Immature natural killer cell (primary cell): Measurements from ENCODE around the gene SHMT1. TPM values are rescaled to one million over a fixed set of nuclear protein-coding genes. Genes with fewer than 3 reads are reported as not detected.
"Not testable (repeated sequence)": the region's sequence is repeated elsewhere in the genome, so short reads cannot be mapped to it uniquely, and the experiment has no call there.

Experiments
- DNase-seq, 3 donors: peaks; one replicate each; pipeline ENCODE4 v3.0.0; 2022; ENCODE audit warnings: mixed read lengths in 1 of 3
- H3K27ac Mint-ChIP-seq, 6 donors: one replicate each; pipeline ENCODE4 v1.8.0; 2020; ENCODE audit warnings: mixed read lengths in 6 of 6, mild to moderate bottlenecking in 5 of 6, inconsistent platforms in 4 of 6, moderate library complexity in 3 of 6
- H3K27me3 Mint-ChIP-seq, 3 donors: one replicate each; pipeline ENCODE4 v1.8.0; 2020 to 2021; ENCODE audit warnings: low read depth in 3 of 3, mild to moderate bottlenecking in 3 of 3, mixed read lengths in 3 of 3, moderate library complexity in 3 of 3, inconsistent platforms in 1 of 3
- H3K36me3 Mint-ChIP-seq, 3 donors: one replicate each; pipeline ENCODE4 v1.8.0; 2020; ENCODE audit warnings: mixed read lengths in 3 of 3, inconsistent platforms in 2 of 3, mild to moderate bottlenecking in 2 of 3
- H3K4me1 Mint-ChIP-seq, 2 donors: one replicate each; pipeline ENCODE4 v1.8.0; 2020; ENCODE audit warnings: inconsistent platforms in 2 of 2, mild to moderate bottlenecking in 2 of 2, mixed read lengths in 2 of 2, moderate library complexity in 1 of 2
- H3K4me3 Mint-ChIP-seq, 5 donors: one replicate each; pipeline ENCODE4 v1.8.0; 2020; ENCODE audit warnings: mild to moderate bottlenecking in 5 of 5, mixed read lengths in 5 of 5, inconsistent platforms in 3 of 5, moderate library complexity in 3 of 5
- H3K9me3 Mint-ChIP-seq, 6 donors: one replicate each; pipeline ENCODE4 v1.8.0; 2020; ENCODE audit warnings: mild to moderate bottlenecking in 6 of 6, mixed read lengths in 6 of 6, inconsistent platforms in 4 of 6, moderate library complexity in 3 of 6
- polyA plus RNA-seq, 3 donors: library from polyadenylated mRNA; unstranded; fragments of 300-500 nt; fragmentation: Illumina TruSeq; gene quantifications; one replicate each; pipeline ENCODE4 v1.2.3, GENCODE V29; 2021

SHMT1 gene
- 10 to 100 TPM; 16.0 to 38.8 (median 29.1) TPM for polyA plus RNA-seq

DNA sequence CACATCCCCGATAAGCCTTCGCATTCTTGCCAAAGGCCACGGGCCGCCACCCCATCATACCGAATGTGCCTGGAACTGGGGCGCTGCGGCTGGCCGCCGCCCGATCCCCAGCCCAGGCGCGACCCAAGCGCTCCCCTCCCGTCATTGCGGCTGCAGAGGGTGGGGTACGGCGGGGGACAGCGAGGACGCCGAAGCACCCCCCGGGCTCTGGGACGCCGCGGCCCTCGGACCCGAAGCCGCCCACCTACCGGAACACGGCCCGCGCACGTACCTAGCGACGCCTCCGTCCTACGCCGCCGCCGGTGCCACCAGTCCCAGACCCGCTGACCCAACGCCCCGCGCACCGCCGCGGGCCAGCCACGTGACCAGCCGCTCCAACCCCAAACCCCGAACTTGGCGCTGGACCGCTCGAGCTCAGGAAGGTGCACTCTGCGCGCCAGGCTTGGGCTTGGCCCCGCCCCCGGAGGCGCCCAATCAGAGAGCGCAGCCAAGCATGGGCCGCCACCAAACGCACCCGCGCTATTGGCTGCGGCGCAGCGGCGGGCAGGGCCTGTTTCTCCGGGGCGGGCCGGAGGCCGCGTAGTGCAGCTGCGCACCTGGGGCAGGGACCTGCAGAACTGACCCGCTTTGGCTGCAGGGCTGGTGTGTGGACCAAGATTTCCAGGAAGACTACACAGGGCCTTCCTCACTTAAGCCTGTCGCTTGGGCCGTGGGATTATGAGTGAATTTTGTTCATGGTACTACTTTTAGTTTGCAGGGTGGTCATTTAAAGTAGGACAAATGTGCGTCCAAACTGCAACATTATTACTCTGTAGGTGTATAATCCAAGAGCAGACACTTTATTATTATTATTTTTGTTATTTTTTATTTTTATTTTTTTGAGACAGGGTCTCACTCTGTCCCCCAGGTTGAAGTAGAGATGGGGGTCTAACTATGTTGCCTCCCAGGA lies at the start of gene SHMT1:
Gene SHMT1, minus strand, starts transcription at position 450 of the 949 bp plus-strand sequence. CDS start 7,569 bp downstream, outside the sequence.
- Mint-ChIP-seq H3K4me1 (peaks cover 15 to 18% of the 10 kb centered on the region in 2 donors), H3K36me3 (peaks cover 0 to 3% (median 0%) of the 10 kb centered on the region in 3 donors), H3K27ac (peak within 1 kb of the TSS; percentile 65 to 88 (median 80)), H3K4me3 (peak within 1 kb of the TSS; percentile 90 to 94 (median 91)), H3K27me3 (peaks cover 2% of the 10 kb centered on the region in 3 donors), H3K9me3 (no peaks in the 10 kb centered on the region)
- DNase-seq: peak; percentile 89 to 90 (median 90)

DNA sequence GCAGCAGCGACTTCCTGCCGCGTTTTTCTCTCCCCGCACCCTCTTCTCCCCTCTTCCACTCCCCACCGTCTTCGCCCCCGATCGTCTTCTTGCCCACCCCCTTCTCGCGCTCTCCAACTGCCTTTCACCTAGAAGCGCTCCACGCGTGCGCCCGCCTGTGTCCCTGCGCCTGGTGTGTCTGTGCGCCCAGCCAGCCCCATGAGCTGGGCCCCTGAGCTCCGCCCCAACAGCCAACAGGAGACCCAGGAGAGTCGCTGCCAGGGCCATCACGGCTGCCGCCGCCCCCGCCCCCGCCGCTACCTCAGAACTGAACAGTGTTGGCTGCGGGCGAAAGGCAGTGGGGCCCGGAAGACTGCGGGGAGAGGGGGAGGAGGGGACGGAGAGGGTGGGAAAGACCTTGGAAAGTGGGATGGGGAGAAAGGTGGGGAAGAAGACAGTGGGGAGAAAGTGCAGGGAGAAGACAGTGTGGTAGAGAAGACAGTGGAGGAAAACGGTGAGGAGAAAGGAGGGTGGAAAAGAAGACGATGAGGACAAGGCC lies 48.7 kb upstream of the SHMT1 start:
- not testable (repeated sequence) for H3K9me3 Mint-ChIP-seq, H3K36me3 Mint-ChIP-seq, H3K27me3 Mint-ChIP-seq, DNase-seq
- peaks cover 23 to 34% of the 10 kb centered on the region in 2 donors for H3K4me1 Mint-ChIP-seq
- peak overlapping the region in 1 of 6 donors; percentile 83 for H3K27ac Mint-ChIP-seq
- H3K4me3 Mint-ChIP-seq: peak overlapping the region in 1 of 5 donors; percentile 93

DNA sequence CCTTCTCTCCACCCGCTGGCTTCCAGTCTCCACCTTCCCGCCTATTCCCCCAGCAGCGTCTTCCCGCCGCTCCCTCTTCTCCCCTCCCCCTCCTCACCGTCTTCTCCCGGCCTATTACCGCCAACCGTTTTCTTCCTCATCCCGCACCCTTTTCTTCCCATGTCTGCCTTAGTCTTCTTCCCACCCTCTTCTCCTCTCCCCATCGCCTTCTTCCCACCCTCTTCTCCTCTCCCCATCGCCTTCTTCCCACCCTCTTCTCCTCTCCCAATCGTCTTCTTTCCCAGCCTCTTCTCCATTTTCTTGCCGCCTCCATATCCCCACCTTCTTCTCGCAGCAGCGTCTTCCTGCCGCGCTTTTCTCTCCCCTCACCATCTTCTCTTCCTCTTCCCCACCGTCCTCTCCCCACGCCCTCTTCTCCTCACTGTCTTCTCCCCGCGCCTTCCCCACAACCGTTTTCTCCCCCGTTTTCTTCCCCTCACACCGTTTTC lies 48.1 kb upstream of the SHMT1 start:
- Mint-ChIP-seq H3K4me3 (peak overlapping the region; percentile 90 to 99 (median 95)), H3K4me1 (peaks cover 23 to 34% of the 10 kb centered on the region in 2 donors), H3K27ac (peak overlapping the region; percentile 83 to 96 (median 93))
- peak in 2 of 3 donors; percentile 29 to 31 for DNase-seq
- not testable (repeated sequence) for H3K27me3 Mint-ChIP-seq, H3K36me3 Mint-ChIP-seq, H3K9me3 Mint-ChIP-seq

DNA sequence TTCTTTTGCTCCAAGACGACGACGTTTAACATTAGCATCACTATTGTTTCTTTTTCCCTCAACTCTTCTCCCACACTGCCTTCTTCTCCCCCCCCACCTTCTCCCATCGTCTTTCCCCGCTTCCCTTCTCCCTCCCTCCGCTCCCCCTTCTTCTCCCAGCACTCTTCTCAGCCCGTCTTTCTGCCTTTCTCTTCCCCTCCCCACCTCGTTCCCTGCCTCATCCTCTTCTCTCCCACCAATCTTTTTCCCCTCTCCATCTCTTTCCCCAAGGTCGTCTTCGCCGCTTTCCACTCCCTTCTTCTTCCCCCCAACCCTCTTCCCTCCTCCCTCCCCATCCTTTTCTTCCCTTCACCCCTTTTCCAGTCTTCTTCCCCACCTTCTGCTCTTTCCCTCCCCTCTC lies 47.4 kb upstream of the SHMT1 start:
- not testable (repeated sequence) for H3K9me3 Mint-ChIP-seq, H3K36me3 Mint-ChIP-seq, H3K27me3 Mint-ChIP-seq, DNase-seq
- Mint-ChIP-seq H3K4me3 (peak overlapping the region; percentile 79 to 99 (median 93)), H3K27ac (peak overlapping the region; percentile 70 to 92 (median 80)), H3K4me1 (peaks cover 23 to 34% of the 10 kb centered on the region in 2 donors)

DNA sequence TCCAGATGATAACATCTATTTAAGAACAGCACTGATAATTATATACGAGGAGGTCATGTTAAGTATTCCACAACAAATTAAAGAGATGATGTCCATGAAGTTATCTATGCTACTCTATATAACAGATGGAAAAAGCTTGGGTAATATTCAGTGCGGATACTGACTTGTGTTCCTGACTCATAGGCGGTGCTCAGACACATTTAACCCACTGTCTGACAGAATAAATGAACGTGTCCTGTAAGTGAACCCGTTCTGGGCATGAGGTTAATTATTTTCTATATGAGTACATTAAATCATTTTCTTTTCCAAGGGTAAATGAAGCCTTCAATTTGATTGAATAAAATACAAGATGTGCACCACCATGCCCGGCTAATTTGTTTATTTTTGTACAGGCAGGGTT lies 46.0 kb upstream of the SHMT1 start:
- Mint-ChIP-seq H3K4me3 (peak overlapping the region in 2 of 5 donors; percentile 46 to 57), H3K4me1 (peaks cover 23 to 34% of the 10 kb centered on the region in 2 donors), H3K27ac (peak overlapping the region; percentile 20 to 79 (median 64))
- not testable (repeated sequence) for H3K36me3 Mint-ChIP-seq, H3K9me3 Mint-ChIP-seq, H3K27me3 Mint-ChIP-seq, DNase-seq

DNA sequence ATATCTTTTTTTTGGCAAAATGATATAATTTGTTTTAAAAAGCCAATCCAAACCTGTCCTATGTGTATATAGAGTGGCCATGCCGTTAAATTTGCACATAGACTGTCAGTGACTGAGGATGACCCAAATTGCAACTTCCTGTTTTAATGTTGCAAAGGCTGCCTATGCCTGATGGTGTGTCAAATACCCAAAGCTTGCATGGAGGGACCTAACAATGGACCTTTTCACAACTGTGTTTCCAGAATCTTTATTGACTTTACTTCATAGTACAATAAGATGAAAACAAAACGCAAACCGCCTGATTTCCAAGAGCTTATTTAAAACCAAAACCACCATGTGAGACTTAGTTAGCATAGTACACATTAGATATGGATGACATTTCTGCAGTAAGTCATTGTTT lies 45.6 kb upstream of the SHMT1 start:
- H3K36me3 Mint-ChIP-seq, H3K27me3 Mint-ChIP-seq, H3K9me3 Mint-ChIP-seq, DNase-seq: not testable (repeated sequence)
- peak overlapping the region in 2 of 5 donors; percentile 46 to 57 for H3K4me3 Mint-ChIP-seq
- H3K27ac Mint-ChIP-seq: peak overlapping the region; percentile 20 to 79 (median 64)
- peaks cover 23 to 34% of the 10 kb centered on the region in 2 donors for H3K4me1 Mint-ChIP-seq

DNA sequence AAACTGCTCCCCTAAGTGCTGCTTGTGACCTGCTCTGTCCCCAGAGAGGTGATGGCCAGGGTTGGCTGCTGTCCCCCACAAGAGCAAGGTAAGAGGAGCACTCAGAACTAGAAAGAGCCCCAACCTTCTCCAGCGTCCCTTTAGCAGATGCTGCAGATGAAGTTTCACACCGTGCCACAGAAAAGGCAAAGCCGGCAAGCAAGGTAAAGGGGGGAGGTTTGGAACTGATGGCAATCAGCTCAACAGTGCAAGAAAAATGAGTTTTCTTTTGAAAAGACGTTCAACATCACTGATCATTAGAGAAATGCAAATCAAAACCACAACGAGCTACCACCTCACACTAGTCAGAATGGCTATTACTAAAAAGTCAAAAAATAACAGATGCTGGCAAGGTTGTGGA lies 40.3 kb upstream of the SHMT1 start:
- H3K36me3 Mint-ChIP-seq, DNase-seq, H3K4me1 Mint-ChIP-seq, H3K27ac Mint-ChIP-seq, H3K9me3 Mint-ChIP-seq, H3K27me3 Mint-ChIP-seq, H3K4me3 Mint-ChIP-seq: not testable (repeated sequence)

DNA sequence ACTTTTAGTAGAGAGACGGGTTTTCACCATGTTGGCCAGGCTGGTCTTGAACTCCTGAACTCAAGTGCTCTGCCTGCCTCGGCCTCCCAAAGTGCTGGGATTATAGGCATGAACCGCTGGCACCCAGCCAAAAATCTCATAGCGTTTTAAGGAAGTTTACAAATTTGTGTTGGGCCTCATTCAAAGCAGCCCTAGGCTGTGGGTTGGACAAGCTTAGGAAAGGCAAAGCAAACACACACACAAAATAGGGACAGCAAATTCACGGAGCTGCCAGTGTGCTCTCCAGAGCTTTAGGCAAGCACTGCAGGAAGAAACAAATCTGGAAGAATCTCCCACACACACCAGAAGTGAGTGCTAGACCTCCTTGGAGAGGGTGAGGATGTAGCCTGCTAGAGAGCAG lies 39.8 kb upstream of the SHMT1 start:
- H3K9me3 Mint-ChIP-seq, H3K27me3 Mint-ChIP-seq, H3K36me3 Mint-ChIP-seq, H3K27ac Mint-ChIP-seq, H3K4me1 Mint-ChIP-seq, H3K4me3 Mint-ChIP-seq, DNase-seq: not testable (repeated sequence)

DNA sequence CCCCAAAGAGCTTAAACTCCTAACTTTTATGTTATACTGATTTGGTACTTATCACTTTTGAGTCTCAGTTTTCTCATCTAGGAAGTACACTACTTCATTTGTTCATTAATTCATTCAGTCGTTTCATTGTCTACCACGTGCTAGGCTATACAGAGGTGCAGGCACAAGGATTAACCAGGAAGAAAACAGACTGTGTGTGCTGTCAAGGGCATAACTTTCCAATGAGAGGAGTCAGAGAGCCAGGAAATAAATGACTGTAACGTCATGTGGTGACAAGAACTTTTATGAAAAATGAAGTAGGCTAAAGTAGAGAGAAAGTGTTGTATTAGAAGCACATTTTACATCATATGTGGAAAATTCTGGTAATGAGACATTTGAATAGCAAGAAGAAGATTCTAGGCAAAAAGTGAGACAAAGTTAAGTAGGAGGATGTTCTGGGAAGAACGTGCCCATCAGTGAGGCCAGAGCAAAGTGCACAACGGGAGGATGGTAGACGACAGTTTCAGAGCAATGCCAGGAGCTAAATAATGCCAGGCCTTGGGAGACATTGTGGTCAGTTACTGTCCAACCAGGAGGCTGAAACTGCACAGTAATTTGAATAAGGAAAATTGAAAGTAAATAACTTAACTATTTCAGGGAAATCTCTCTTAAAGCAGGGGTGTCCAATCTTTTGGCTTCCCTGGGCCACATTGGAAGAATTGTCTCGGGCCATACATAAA lies 38.7 kb upstream of the SHMT1 start:
- not testable (repeated sequence) for H3K27ac Mint-ChIP-seq, H3K36me3 Mint-ChIP-seq, H3K4me3 Mint-ChIP-seq

DNA sequence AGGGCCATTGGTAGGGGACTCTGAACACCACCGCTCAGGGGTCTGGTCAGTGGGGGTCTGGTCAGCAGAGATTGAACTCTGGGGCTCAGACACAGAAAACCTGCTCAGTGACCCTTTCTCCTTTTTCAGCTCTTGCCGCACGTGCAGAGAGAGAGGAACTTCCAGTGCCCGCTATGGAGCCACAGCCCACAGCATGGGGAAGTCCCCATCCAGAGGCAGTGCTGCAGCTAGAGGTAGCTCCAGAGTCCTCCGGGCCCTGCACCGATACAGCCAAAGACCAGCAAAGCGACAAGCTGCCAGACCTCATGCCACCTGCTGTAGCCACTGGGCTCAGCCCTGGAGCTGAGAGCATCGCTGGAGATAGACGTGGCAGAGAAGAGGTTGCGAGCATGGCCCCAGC lies 25.4 kb upstream of the SHMT1 start:
- H3K27me3 Mint-ChIP-seq, H3K9me3 Mint-ChIP-seq, H3K27ac Mint-ChIP-seq, H3K4me1 Mint-ChIP-seq, H3K4me3 Mint-ChIP-seq, DNase-seq, H3K36me3 Mint-ChIP-seq: not testable (repeated sequence)

More for the DNA sequence above, 38.7 kb upstream of the SHMT1 start:
- not testable (repeated sequence) for H3K4me1 Mint-ChIP-seq, H3K27me3 Mint-ChIP-seq, DNase-seq, H3K9me3 Mint-ChIP-seq

DNA sequence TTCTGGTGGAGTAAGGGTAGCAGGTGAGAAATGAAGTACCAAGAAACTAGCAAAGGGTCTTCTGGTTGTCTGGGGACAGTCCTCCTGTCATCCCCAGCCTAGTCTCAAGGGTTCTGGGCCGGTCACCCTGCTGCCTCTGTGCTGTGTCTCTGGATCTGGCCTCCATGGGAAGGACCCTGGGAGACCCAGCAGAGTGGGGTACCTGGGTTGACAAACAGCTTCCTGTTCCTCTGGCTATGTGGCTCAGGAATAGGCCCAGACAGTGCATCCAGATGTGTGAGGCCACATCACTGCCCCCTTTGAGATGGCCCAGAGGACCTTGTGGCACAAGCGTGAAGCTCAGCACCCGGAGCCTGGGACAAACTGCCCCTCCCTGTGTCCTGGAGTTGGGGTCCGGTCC lies 24.9 kb upstream of the SHMT1 start:
- not testable (repeated sequence) for H3K27ac Mint-ChIP-seq, H3K36me3 Mint-ChIP-seq, H3K4me1 Mint-ChIP-seq, H3K9me3 Mint-ChIP-seq, H3K4me3 Mint-ChIP-seq, DNase-seq, H3K27me3 Mint-ChIP-seq

DNA sequence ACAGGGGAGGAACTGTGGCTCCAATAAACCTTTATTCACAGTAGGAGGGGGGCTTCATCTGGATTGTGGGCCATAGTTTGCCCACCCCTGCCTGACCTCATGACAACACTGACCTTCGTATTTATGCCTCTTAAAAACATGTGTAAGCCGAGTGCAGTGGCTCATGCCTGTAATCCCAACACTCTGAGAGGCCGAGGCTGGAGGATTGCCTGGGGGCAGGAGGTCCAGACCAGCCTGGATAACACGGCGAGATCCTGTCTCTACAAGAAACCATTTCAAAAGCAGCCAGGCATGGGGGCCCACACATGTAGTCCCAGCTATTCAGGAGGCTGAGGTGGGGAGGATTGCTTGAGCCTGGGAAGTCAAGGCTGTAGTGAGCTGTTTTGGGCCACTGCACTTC lies 24.2 kb upstream of the SHMT1 start:
- H3K4me3 Mint-ChIP-seq, H3K9me3 Mint-ChIP-seq, H3K4me1 Mint-ChIP-seq, H3K36me3 Mint-ChIP-seq, H3K27ac Mint-ChIP-seq, DNase-seq, H3K27me3 Mint-ChIP-seq: not testable (repeated sequence)

DNA sequence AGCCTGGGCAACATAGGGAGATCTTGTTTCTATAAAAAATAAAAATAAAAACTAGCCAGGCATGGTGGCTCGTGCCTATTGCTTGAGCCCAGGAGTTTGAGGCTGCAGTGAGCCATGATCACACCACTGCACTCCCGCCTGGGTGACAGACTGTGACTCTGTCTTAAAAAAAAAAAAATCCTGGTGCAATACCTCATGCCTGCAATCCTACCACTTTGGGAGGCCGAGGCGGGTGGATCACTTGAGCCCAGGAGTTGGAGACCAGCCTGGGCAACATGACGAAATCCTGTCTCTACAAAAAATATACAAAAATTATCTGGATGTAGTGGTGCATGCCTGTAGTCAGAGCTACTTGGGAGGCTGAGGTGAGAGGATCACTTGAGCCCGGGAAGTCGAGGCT lies 20.9 kb upstream of the SHMT1 start:
- H3K4me3 Mint-ChIP-seq, DNase-seq, H3K27ac Mint-ChIP-seq, H3K9me3 Mint-ChIP-seq, H3K27me3 Mint-ChIP-seq, H3K36me3 Mint-ChIP-seq, H3K4me1 Mint-ChIP-seq: not testable (repeated sequence)

DNA sequence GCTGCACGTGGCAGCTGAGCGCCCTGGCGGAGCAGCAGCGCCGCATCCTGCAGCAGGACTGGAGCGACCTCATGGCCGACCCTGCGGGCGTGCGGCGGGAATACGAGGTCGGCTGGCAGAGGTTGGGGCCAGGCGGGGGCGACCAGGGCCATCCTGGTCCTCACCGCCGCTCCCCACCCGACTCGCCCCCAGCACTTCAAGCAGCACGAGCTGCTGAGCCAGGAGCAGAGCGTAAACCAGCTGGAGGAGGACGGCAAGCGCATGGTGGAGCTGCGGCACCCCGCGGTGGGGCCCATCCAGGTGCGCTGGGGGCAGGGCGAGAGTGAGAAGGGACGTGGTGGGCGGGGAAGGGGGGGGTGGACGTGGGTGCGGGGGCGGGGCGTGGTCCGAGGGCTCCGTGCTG lies 19.7 kb upstream of the SHMT1 start:
- peak in 1 of 3 donors; percentile 15 for DNase-seq
- H3K27ac Mint-ChIP-seq, H3K9me3 Mint-ChIP-seq, H3K27me3 Mint-ChIP-seq, H3K36me3 Mint-ChIP-seq, H3K4me1 Mint-ChIP-seq, H3K4me3 Mint-ChIP-seq: not testable (repeated sequence)
